Body of pancreas (tissue), 4 donors: ENCODE data around the gene P2RX7.

Source experiments
- CTCF ChIP-seq, 7 experiments: fragments of 450-650 bp in 4 of 7; fragments of 200-600 bp in 3 of 7; sonication (generic) in 3 of 7; IDR thresholded peaks; one replicate each; pipeline ENCODE4 v1.5.1; 2016 to 2019; ENCODE audit warnings: antibody characterized with exemption in 7 of 7
- POLR2A ChIP-seq, 3 donors: fragments of 450-650 bp; IDR thresholded peaks; one replicate each; pipeline ENCODE4 v1.6.1; 2016; ENCODE audit warnings: antibody characterized with exemption in 3 of 3, mild to moderate bottlenecking in 2 of 3

DNA sequence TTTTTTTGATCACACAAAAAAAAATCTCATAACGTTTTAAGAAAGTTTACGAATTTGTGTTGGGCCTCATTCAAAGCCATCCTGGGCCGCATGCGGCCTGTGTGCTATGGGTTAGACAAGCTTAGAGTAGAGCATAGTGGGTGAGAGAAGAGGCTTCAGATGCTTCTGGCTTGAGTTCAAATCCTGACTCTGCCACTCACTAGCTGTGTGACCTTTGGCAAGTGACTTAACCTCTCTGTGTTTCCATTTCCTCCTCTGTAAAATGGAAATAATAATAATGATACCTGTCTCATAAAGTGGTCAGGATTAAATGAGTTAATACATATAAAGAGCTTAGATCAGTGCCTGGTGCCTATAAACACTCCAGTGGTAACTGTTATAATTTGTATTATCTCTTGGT is 83.4 kb downstream of the P2RX7 start:
- TF ChIP-seq CTCF (IDR thresholded peaks at IDR 0.05) (no peak), POLR2A (IDR thresholded peaks at IDR 0.05) (no peak)
